ENCODE measurements around the gene OR52H1.

The OR52H1 gene

DNA sequence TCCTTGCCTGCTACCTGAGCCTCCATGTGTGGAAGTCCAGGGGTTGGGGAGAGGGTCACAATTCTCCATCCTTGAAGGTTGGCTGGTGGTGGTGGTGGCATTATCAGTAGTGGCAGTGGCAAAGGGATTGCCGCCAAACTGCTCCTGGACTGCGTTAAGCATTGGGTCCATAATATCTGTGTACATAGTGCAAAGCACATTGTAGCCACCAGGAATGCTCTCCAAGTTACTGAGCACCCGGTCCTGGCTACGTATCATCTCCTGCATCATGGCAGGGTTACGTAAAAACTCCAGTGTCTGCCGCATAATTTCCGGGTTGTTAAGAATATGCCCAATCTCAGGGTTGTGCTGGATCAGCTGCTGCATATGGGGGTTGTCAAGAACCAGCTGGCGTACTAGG lies 39.7 kb downstream of the OR52H1 start:
- Histone ChIP-seq H3K4me3 (ENCODE audit: low read depth, low read length) (no peak overlapping the region), H3K9me3 (ENCODE audit: insufficient read depth, low read depth, low read length) (peaks cover 4% of the 10 kb centered on the region), H2AK5ac (ENCODE audit: low read length) (no peak overlapping the region), H3K9ac (ENCODE audit: low read length) (no peak overlapping the region), H3K27ac (ENCODE audit: low read depth, low read length) (no peak overlapping the region), H2BK120ac (ENCODE audit: insufficient read depth, low read length, poor library complexity) (no peak overlapping the region), H3K18ac (ENCODE audit: low read length) (no peak overlapping the region), H3K79me2 (ENCODE audit: control insufficient read depth, insufficient read depth, low read length, poor library complexity) (no peaks in the 10 kb centered on the region), H3K79me1 (ENCODE audit: low read length) (no peaks in the 10 kb centered on the region), H3K4ac (ENCODE audit: low read depth, low read length) (no peak overlapping the region), H3K23ac (ENCODE audit: low read length) (no peak overlapping the region), H2BK5ac (ENCODE audit: low read depth, low read length, poor library complexity) (no peak overlapping the region), H4K8ac (ENCODE audit: low read depth, low read length) (no peak overlapping the region), H3K27me3 (ENCODE audit: insufficient read depth, low read length) (no peaks in the 10 kb centered on the region), H3K36me3 (ENCODE audit: control insufficient read depth in 1 of 2, insufficient read depth in 2 of 2, low read length in 2 of 2) (no peaks in the 10 kb centered on the region), H2BK12ac (ENCODE audit: low read length) (no peak overlapping the region), H3K4me2 (ENCODE audit: low read length) (no peak overlapping the region), H2AFZ (ENCODE audit: insufficient read depth, low read length, poor library complexity) (no peak overlapping the region), H4K12ac (ENCODE audit: low read depth, low read length) (no peak overlapping the region), H4K91ac (ENCODE audit: low read depth, low read length) (no peak overlapping the region), H3K14ac (ENCODE audit: low read length) (no peak overlapping the region), H3K4me1 (ENCODE audit: control insufficient read depth in 1 of 2, insufficient read depth in 2 of 2, low read length in 2 of 2) (no peaks in the 10 kb centered on the region)
- peak; percentile 9 to 43 for DNase-seq
- no CpG with 5 or more reads among the region's 8 CpGs for WGBS (ENCODE audit: extremely low coverage, insufficient coverage, insufficient read length)

GRCh38 chr11:5507933-5508305 lies 40.4 kb downstream of the OR52H1 start:
- H3K79me1 ChIP-seq (ENCODE audit: low read length), result no peaks in the 10 kb centered on the region
- no peak overlapping the region for H2AK5ac ChIP-seq (ENCODE audit: low read length)
- no peak overlapping the region for H2AFZ ChIP-seq (ENCODE audit: insufficient read depth, low read length, poor library complexity)
- H3K4me2 ChIP-seq (ENCODE audit: low read length), result no peak overlapping the region
- H3K4me3 ChIP-seq (ENCODE audit: low read depth, low read length), result no peak overlapping the region
- DNase-seq, result peak in 1 of 2 donors; percentile 27
- no peak overlapping the region for H3K18ac ChIP-seq (ENCODE audit: low read length)
- no peak overlapping the region for H3K27ac ChIP-seq (ENCODE audit: low read depth, low read length)
- no peak overlapping the region for H3K4ac ChIP-seq (ENCODE audit: low read depth, low read length)
- H2BK12ac ChIP-seq (ENCODE audit: low read length), result no peak overlapping the region
- H3K9ac ChIP-seq (ENCODE audit: low read length), result no peak overlapping the region
- no peaks in the 10 kb centered on the region for H3K79me2 ChIP-seq (ENCODE audit: control insufficient read depth, insufficient read depth, low read length, poor library complexity)
- no peak overlapping the region for H4K91ac ChIP-seq (ENCODE audit: low read depth, low read length)
- H3K23ac ChIP-seq (ENCODE audit: low read length), result no peak overlapping the region
- H2BK5ac ChIP-seq (ENCODE audit: low read depth, low read length, poor library complexity), result no peak overlapping the region
- peaks cover 4% of the 10 kb centered on the region for H3K9me3 ChIP-seq (ENCODE audit: insufficient read depth, low read depth, low read length)
- no peaks in the 10 kb centered on the region for H3K27me3 ChIP-seq (ENCODE audit: insufficient read depth, low read length)
- no peaks in the 10 kb centered on the region for H3K4me1 ChIP-seq (ENCODE audit: control insufficient read depth in 1 of 2, insufficient read depth in 2 of 2, low read length in 2 of 2)
- no peak overlapping the region for H4K12ac ChIP-seq (ENCODE audit: low read depth, low read length)
- no peaks in the 10 kb centered on the region for H3K36me3 ChIP-seq (ENCODE audit: control insufficient read depth in 1 of 2, insufficient read depth in 2 of 2, low read length in 2 of 2)
- no peak overlapping the region for H3K14ac ChIP-seq (ENCODE audit: low read length)
- no peak overlapping the region for H2BK120ac ChIP-seq (ENCODE audit: insufficient read depth, low read length, poor library complexity)
- no CpG with 5 or more reads among the region's 6 CpGs for WGBS (ENCODE audit: extremely low coverage, insufficient coverage, insufficient read length)
- no peak overlapping the region for H4K8ac ChIP-seq (ENCODE audit: low read depth, low read length)

GRCh38 chr11:5507177-5507932 lies 41.0 kb downstream of the OR52H1 start:
- no CpG with 5 or more reads among the region's 9 CpGs for WGBS (ENCODE audit: extremely low coverage, insufficient coverage, insufficient read length)
- peaks cover 4% of the 10 kb centered on the region for H3K9me3 ChIP-seq (ENCODE audit: insufficient read depth, low read depth, low read length)

GRCh38 chr11:5505363-5506048 lies 42.8 kb downstream of the OR52H1 start:
- H3K79me2 ChIP-seq (ENCODE audit: control insufficient read depth, insufficient read depth, low read length, poor library complexity), result no peaks in the 10 kb centered on the region
- no peak overlapping the region for H3K4me3 ChIP-seq (ENCODE audit: low read depth, low read length)
- DNase-seq, result no peak
- no peak overlapping the region for H4K12ac ChIP-seq (ENCODE audit: low read depth, low read length)
- H3K4me1 ChIP-seq (ENCODE audit: control insufficient read depth in 1 of 2, insufficient read depth in 2 of 2, low read length in 2 of 2), result no peaks in the 10 kb centered on the region
- WGBS (ENCODE audit: extremely low coverage, insufficient coverage, insufficient read length), result no CpG with 5 or more reads among the region's 9 CpGs
- H3K4ac ChIP-seq (ENCODE audit: low read depth, low read length), result no peak overlapping the region
- H4K8ac ChIP-seq (ENCODE audit: low read depth, low read length), result no peak overlapping the region
- no peak overlapping the region for H2AK5ac ChIP-seq (ENCODE audit: low read length)
- H3K23ac ChIP-seq (ENCODE audit: low read length), result no peak overlapping the region
- no peaks in the 10 kb centered on the region for H3K36me3 ChIP-seq (ENCODE audit: control insufficient read depth in 1 of 2, insufficient read depth in 2 of 2, low read length in 2 of 2)
- no peak overlapping the region for H2BK5ac ChIP-seq (ENCODE audit: low read depth, low read length, poor library complexity)
- H3K18ac ChIP-seq (ENCODE audit: low read length), result no peak overlapping the region
- H3K14ac ChIP-seq (ENCODE audit: low read length), result no peak overlapping the region
- H2AFZ ChIP-seq (ENCODE audit: insufficient read depth, low read length, poor library complexity), result no peak overlapping the region
- peaks cover 4% of the 10 kb centered on the region for H3K9me3 ChIP-seq (ENCODE audit: insufficient read depth, low read depth, low read length)
- no peak overlapping the region for H2BK120ac ChIP-seq (ENCODE audit: insufficient read depth, low read length, poor library complexity)
- H3K27me3 ChIP-seq (ENCODE audit: insufficient read depth, low read length), result no peaks in the 10 kb centered on the region
- no peak overlapping the region for H3K4me2 ChIP-seq (ENCODE audit: low read length)
- H2BK12ac ChIP-seq (ENCODE audit: low read length), result no peak overlapping the region
- no peak overlapping the region for H3K9ac ChIP-seq (ENCODE audit: low read length)
- no peaks in the 10 kb centered on the region for H3K79me1 ChIP-seq (ENCODE audit: low read length)
- H4K91ac ChIP-seq (ENCODE audit: low read depth, low read length), result no peak overlapping the region
- no peak overlapping the region for H3K27ac ChIP-seq (ENCODE audit: low read depth, low read length)

More at GRCh38 chr11:5507177-5507932, 41.0 kb downstream of the OR52H1 start:
- H3K14ac ChIP-seq (ENCODE audit: low read length), result no peak overlapping the region
- no peak for DNase-seq
- no peak overlapping the region for H2BK12ac ChIP-seq (ENCODE audit: low read length)
- H2BK120ac ChIP-seq (ENCODE audit: insufficient read depth, low read length, poor library complexity), result no peak overlapping the region
- no peak overlapping the region for H3K4me3 ChIP-seq (ENCODE audit: low read depth, low read length)
- no peak overlapping the region for H3K27ac ChIP-seq (ENCODE audit: low read depth, low read length)
- no peak overlapping the region for H3K4ac ChIP-seq (ENCODE audit: low read depth, low read length)
- no peak overlapping the region for H4K8ac ChIP-seq (ENCODE audit: low read depth, low read length)
- no peak overlapping the region for H2BK5ac ChIP-seq (ENCODE audit: low read depth, low read length, poor library complexity)
- no peak overlapping the region for H3K23ac ChIP-seq (ENCODE audit: low read length)
- no peak overlapping the region for H3K9ac ChIP-seq (ENCODE audit: low read length)
- H3K79me1 ChIP-seq (ENCODE audit: low read length), result no peaks in the 10 kb centered on the region
- H3K27me3 ChIP-seq (ENCODE audit: insufficient read depth, low read length), result no peaks in the 10 kb centered on the region
- no peak overlapping the region for H3K18ac ChIP-seq (ENCODE audit: low read length)
- H4K12ac ChIP-seq (ENCODE audit: low read depth, low read length), result no peak overlapping the region
- no peak overlapping the region for H2AK5ac ChIP-seq (ENCODE audit: low read length)
- no peak overlapping the region for H2AFZ ChIP-seq (ENCODE audit: insufficient read depth, low read length, poor library complexity)
- no peaks in the 10 kb centered on the region for H3K4me1 ChIP-seq (ENCODE audit: control insufficient read depth in 1 of 2, insufficient read depth in 2 of 2, low read length in 2 of 2)
- H4K91ac ChIP-seq (ENCODE audit: low read depth, low read length), result no peak overlapping the region
- no peak overlapping the region for H3K4me2 ChIP-seq (ENCODE audit: low read length)
- H3K36me3 ChIP-seq (ENCODE audit: control insufficient read depth in 1 of 2, insufficient read depth in 2 of 2, low read length in 2 of 2), result no peaks in the 10 kb centered on the region
- H3K79me2 ChIP-seq (ENCODE audit: control insufficient read depth, insufficient read depth, low read length, poor library complexity), result no peaks in the 10 kb centered on the region
